Breast epithelium (tissue), 4 donors: ENCODE results near the gene CIB4. TPM values are rescaled to one million over a fixed set of nuclear protein-coding genes. Genes with fewer than 3 reads are reported as not detected.

Source experiments
- DNase-seq, 2 donors: peaks; one replicate each; pipeline ENCODE4 v3.0.0-alpha.2; 2019; ENCODE audit warnings: low spot score in 2 of 2
- H3K27ac ChIP-seq, 2 donors: fragments of 200-600 bp; sonication (generic) in 1 of 2; one replicate each; pipeline ENCODE4 v1.5.1; 2016 to 2019; ENCODE audit warnings: mild to moderate bottlenecking in 1 of 2
- H3K27me3 ChIP-seq, 2 donors: fragments of 200-600 bp; sonication (generic) in 1 of 2; one replicate each; pipeline versions ENCODE4 v1.5.1 to v1.6.0; 2017 to 2019; ENCODE audit warnings: control low read depth in 1 of 2, mild to moderate bottlenecking in 1 of 2
- H3K36me3 ChIP-seq: fragments of 200-600 bp; one replicate; pipeline ENCODE4 v1.5.1; 2019
- H3K4me1 ChIP-seq, 2 donors: fragments of 200-600 bp; sonication (generic); one replicate each; pipeline ENCODE4 v1.5.1; 2016 to 2019; ENCODE audit warnings: control low read depth in 1 of 2
- H3K4me3 ChIP-seq, 3 donors: fragments of 200-600 bp; sonication (generic); 1 replicate in 2 of 3; 2 replicates in 1 of 3; pipeline ENCODE4 v1.5.1; 2016 to 2019; ENCODE audit warnings: mild to moderate bottlenecking in 3 of 3, moderate library complexity in 2 of 3
- H3K9me3 ChIP-seq, 2 donors: fragments of 200-600 bp; sonication (generic) in 1 of 2; one replicate each; pipeline ENCODE4 v1.5.1; 2016 to 2019; ENCODE audit warnings: control low read depth in 1 of 2
- POLR2A ChIP-seq: fragments of 450-650 bp; IDR thresholded peaks from one replicate; pipeline ENCODE4 v1.6.1; 2016; ENCODE audit warnings: antibody characterized with exemption, mild to moderate bottlenecking, moderate library complexity
- POLR2AphosphoS5 ChIP-seq, 3 donors: sonication (generic); formaldehyde crosslinking; IDR thresholded peaks; one replicate each; pipeline ENCODE4 v1.6.1; 2017; ENCODE audit warnings: antibody characterized with exemption in 3 of 3
- intact Hi-C: fragments of 100-400 bp; cut with DNase I; formaldehyde crosslinking; loops from one replicate; pipeline ENCODE4 v1.15.1; 2023; ENCODE audit warnings: low total_unique reads
- total RNA-seq, 3 donors: library from RNA; depleted of rRNA; stranded (reverse); fragments of >200 nt; gene quantifications; one replicate each; pipeline ENCODE4 v1.1.0, GENCODE V29; 2016
- TF ChIP-seq, protein P1 (sequence below), 3 donors: fragments of 450-650 bp; IDR thresholded peaks; one replicate each; pipeline ENCODE4 v1.5.1; 2016 to 2017; ENCODE audit warnings: antibody characterized with exemption in 3 of 3, mild to moderate bottlenecking in 3 of 3, moderate library complexity in 3 of 3

CIB4 gene
- total RNA-seq, 3 donors from 2014 or later, result not detected

DNA sequence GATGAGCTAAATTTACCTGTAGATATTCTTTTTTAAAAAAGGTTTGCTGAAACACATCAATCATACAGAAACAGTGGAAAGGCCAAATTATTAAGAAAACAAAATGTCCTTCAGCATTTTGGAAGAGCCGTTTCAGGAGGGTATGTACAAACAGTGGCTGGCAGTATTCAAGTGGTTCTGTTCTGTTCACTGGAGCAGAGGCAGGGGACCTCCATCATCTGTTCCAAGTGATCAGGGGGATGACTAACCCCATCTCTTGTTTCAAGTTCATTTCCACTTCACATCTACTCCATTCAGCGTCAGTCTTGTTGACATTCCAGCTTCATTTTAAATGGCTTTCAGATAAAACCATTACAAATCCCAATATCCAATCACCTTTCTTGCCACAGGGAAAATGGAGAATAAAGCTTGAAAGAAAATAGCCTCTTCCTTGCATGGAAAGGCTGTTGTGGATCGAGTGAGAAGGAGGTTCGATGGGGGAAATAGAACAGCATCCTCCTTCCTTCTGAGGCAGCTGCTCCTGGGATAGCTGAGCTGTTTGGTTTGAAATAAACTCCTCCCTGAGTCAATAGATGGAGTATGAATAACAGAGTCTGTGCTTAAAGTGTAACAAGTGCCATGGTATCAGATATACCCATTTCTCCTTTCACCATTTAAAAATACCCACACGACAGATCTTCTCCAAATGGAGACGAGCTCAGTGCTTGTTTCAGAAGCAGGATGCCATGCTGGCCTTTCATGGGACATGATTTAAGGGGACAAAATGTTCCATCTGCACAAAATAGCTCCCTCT lies 99.6 kb downstream of the CIB4 start:
- intact Hi-C loops, result no loop called here
- no peaks in the 10 kb centered on the region for H3K9me3 ChIP-seq
- H3K36me3 ChIP-seq, result no peaks in the 10 kb centered on the region
- no peak for DNase-seq
- no peak overlapping the region for H3K4me3 ChIP-seq
- TF ChIP-seq, protein P1, sequence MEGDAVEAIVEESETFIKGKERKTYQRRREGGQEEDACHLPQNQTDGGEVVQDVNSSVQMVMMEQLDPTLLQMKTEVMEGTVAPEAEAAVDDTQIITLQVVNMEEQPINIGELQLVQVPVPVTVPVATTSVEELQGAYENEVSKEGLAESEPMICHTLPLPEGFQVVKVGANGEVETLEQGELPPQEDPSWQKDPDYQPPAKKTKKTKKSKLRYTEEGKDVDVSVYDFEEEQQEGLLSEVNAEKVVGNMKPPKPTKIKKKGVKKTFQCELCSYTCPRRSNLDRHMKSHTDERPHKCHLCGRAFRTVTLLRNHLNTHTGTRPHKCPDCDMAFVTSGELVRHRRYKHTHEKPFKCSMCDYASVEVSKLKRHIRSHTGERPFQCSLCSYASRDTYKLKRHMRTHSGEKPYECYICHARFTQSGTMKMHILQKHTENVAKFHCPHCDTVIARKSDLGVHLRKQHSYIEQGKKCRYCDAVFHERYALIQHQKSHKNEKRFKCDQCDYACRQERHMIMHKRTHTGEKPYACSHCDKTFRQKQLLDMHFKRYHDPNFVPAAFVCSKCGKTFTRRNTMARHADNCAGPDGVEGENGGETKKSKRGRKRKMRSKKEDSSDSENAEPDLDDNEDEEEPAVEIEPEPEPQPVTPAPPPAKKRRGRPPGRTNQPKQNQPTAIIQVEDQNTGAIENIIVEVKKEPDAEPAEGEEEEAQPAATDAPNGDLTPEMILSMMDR (IDR thresholded peaks at IDR 0.05), result no peak
- TF ChIP-seq POLR2AphosphoS5 (IDR thresholded peaks at IDR 0.05) (no peak), POLR2A (no peak)
- no peaks in the 10 kb centered on the region for H3K27me3 ChIP-seq
- no peak overlapping the region for H3K27ac ChIP-seq
- H3K4me1 ChIP-seq, result no peaks in the 10 kb centered on the region

DNA sequence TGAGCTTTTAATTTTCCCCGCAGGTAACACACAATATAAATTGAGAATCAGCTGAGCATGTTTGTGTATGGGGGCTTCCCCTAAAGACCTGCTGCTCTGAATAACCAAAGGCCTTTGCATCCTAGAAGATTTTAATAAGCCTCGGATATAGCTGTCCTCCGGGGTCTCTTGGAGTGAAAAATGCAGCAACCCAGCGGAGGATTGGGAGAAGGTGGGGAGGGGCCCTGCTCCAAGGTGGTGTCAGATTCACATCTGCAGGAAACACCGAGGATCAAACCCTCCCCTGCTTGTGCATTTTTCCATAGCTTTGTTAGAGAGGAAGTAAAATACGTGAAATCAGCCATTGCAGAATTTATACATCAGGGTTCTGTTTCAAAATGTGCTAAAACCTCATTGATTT lies 100.2 kb downstream of the CIB4 start:
- no peak for TF ChIP-seq POLR2A
- TF ChIP-seq, protein P1 (IDR thresholded peaks at IDR 0.05), result no peak
- TF ChIP-seq POLR2AphosphoS5 (IDR thresholded peaks at IDR 0.05), result no peak
- H3K27ac ChIP-seq, result no peak overlapping the region
- intact Hi-C loops, result no loop called here

DNA sequence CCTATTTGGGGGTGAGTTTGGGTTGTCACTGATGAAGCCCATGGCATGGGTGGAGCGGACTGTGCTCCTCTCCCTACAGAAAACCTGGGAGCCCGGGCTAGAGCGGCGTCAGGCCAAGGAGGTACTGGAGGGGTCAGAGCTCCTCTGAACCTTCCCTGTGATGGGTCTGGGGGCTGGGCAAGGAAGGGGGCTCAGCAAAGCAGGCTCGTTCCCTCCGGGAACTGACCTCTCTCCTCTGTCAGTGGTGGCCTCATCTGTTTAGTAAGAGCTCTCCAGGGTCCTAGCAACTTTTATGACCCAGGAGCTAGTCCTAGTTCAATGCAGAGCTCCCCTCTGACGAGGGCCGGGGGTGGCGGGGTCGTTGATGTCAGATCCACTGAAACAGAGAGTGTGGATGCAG lies 100.9 kb downstream of the CIB4 start:
- Histone ChIP-seq H3K4me3 (no peak overlapping the region), H3K4me1 (no peaks in the 10 kb centered on the region), H3K27me3 (no peaks in the 10 kb centered on the region), H3K27ac (no peak overlapping the region), H3K36me3 (no peaks in the 10 kb centered on the region), H3K9me3 (no peaks in the 10 kb centered on the region)
- TF ChIP-seq, protein P1 (IDR thresholded peaks at IDR 0.05), result no peak
- TF ChIP-seq POLR2A (no peak), POLR2AphosphoS5 (IDR thresholded peaks at IDR 0.05) (no peak)
- DNase-seq, result peak in 1 of 2 donors; percentile 25
- intact Hi-C loops, result no loop called here

More for the DNA sequence above, 100.2 kb downstream of the CIB4 start:
- DNase-seq, result peak in 1 of 2 donors; percentile 28
- Histone ChIP-seq H3K4me3 (no peak overlapping the region), H3K9me3 (no peaks in the 10 kb centered on the region), H3K36me3 (no peaks in the 10 kb centered on the region), H3K27me3 (no peaks in the 10 kb centered on the region), H3K4me1 (no peaks in the 10 kb centered on the region)

DNA sequence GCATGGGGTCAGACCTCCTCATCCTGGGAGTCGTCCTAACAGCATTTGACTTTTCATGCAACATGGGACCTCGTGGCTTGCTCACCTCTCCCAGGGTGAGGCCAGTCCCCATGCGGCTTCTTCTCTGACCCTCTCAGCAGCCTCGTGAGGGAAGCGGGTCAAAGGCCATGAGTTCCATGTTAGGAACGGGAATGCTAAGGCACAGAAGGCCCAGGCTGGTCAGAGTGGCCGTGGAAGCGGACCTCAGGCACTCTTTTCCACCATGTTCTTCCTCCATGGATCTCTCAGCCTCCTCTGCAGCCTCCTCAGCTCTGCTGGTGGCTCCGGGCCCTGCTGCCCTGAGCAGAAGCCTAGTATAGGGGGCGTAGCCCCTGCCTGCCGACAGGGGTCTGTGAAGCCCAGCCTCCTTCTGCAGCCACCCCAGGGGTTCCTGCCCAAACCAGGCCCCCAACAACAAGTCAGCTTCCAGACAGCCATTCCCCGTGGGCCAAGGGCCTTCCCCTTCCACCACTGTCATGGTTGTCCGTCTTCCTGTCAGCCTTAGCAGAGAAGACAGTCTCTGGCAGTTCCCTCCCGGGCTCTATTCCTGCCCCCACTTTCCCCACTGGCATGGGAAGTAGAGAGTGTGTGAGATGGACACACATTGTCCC lies 103.2 kb downstream of the CIB4 start:
- Histone ChIP-seq H3K27ac (no peak overlapping the region), H3K9me3 (no peaks in the 10 kb centered on the region), H3K4me1 (no peaks in the 10 kb centered on the region), H3K27me3 (no peaks in the 10 kb centered on the region), H3K36me3 (no peaks in the 10 kb centered on the region), H3K4me3 (no peak overlapping the region)
- intact Hi-C loops, result no loop called here
- TF ChIP-seq POLR2A (no peak), POLR2AphosphoS5 (IDR thresholded peaks at IDR 0.05) (no peak)
- TF ChIP-seq, protein P1 (IDR thresholded peaks at IDR 0.05), result no peak
- DNase-seq, result peak in 1 of 2 donors; percentile 15
